Nucleus accumbens (tissue), 56 donors: ENCODE data around the gene HYAL1.

ENCODE experiments used
- DNase-seq, 56 donors: peaks; one replicate each; lab custom pipeline; 2025; lab: John Stamatoyannopoulos, UW

The HYAL1 gene, protein sequence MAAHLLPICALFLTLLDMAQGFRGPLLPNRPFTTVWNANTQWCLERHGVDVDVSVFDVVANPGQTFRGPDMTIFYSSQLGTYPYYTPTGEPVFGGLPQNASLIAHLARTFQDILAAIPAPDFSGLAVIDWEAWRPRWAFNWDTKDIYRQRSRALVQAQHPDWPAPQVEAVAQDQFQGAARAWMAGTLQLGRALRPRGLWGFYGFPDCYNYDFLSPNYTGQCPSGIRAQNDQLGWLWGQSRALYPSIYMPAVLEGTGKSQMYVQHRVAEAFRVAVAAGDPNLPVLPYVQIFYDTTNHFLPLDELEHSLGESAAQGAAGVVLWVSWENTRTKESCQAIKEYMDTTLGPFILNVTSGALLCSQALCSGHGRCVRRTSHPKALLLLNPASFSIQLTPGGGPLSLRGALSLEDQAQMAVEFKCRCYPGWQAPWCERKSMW

DNA sequence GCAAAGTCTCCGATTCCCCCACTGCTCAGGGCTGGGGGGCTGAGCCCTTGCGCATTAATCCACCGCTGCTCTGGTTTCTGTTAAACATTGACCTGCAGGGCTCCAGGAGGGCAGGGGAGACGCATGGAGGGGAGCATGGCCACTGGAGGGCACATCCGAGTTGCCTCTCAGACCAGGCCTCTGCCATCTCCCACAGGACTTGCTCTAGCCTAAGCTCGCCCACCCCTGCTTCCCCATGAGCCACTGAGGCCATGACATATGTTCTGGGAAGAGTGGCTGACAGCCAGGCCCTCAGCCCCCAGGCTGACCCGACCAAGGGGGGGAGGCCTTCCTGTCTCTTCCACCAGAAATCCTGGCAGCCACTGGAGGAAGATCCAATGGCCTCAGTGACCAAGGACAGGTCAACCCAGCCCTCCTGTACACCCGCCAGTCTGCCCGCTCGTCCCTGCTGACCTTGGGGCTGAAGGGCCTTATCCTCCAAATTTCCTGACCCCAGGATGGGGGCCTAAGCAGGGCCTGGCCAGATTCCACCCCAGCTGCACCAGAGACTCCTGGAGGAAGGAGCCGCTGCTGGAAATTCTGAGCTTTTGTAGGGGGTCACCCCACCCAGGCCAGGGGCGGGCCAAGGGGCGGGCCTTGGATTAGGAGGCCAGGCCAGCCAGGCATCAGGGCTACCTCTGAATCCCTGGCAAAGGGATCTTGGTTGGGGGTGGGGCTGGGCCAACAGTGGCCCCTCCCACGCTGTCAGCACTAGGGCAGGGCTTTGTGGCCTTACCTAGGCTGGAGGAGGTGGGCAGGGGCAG, at the start of gene HYAL1:
TSS of gene HYAL1 (minus strand) at position 562 of the 803 bp plus-strand sequence. CDS start 618 bp downstream, outside the sequence.
- DNase-seq: no peak

DNA sequence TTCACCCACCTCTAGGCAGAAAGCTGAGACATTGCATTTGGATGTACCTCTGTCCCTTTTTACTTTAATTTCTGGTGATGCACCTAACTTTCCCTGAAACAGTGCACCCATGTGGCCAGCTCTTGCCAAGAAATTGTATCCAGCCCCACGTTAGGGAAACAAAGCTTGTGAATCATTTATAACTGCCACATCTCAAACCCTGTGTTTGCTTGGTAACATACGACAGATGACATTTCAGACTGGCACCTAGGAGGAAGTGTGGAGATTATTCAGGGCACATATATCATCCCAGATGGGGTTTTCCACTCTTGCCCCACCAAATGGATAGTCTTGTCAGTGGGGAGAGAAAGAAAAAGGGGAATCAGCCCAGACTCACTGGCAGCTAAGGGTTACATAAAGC, 49.4 kb upstream of the HYAL1 start:
- no peak for DNase-seq

DNA sequence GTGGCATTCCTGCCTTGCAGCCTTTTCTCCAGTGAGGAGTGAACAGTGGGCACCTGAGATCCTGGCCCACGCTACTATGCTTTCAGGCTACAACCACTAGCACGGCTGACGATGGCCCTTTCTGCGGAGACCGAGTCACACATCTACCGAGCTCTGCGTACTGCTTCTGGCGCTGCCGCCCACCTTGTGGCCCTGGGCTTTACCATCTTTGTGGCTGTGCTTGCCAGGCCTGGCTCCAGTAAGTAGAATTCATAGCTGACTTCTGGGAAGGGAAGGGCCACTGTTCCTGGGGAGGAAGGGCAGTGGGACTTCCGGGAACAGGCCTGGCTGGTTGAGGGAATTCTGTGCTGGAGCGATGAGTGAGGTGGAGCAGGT, 47.9 kb upstream of the HYAL1 start:
- no peak for DNase-seq

DNA sequence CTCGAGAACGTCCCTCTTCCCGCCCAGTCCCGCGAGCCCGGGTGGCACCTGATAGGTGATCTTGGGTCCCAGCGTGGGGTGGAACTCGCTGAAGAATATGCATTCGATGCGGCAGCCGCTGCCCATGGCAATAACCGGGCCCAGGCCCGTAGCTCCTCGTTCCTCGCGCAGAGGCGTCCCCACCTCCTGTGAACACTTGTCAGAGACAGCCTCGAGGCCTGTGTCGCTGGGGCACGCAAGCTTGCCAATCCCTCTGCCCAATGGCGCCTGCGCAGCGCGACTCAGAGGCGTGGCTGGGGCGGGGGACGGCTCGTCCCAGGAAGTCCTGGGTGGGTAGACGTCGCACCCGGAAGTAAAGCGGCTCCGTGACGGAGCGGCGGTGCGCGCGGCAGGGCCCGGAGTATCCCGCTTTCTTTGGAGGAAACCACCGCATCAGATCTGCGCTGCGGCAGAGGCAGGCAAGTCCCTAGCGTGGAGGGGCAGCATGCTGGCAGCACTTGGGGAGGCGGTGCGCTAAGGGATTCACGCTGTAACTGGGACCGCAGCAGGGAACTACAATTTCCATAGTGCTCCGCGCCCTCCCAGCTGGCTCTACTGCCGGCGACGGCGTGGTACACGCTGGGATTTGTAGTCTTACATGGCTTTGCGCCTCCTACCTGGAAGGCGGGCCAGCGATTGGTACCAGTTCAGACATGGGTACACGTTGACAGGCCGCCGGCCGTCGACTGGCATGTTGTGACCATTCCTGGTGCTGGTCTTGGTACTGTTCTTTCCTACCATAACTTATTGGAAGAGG, 47.4 kb upstream of the HYAL1 start, which contains the start of the genes CYB561D2 and NPRL2:
TSS of gene CYB561D2 (plus strand) at position 336 of the 796 bp plus-strand sequence. CDS start 572 bp downstream, outside the sequence.
TSS of gene NPRL2 (minus strand) at position 249 of the 796 bp plus-strand sequence. CDS start at position 126, 123 bp downstream.
- peak; percentile 86 to 99 (median 97) for DNase-seq

DNA sequence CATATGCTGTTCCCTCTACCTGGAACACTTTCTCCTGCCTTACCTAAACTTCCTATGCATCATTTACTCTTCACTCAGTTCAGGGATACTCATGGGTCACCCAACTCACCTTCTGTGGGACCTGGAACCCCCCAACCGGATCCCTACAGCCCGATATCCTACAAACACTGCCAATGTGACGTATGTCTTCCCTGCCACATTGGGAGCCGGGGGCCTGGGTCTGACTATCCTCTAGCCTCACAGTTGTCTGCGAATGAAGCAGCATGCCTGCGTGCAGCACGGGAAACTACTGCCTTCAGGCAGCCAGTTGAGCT, 46.8 kb upstream of the HYAL1 start:
- peak in 1 of 56 donors; percentile 49 for DNase-seq

DNA sequence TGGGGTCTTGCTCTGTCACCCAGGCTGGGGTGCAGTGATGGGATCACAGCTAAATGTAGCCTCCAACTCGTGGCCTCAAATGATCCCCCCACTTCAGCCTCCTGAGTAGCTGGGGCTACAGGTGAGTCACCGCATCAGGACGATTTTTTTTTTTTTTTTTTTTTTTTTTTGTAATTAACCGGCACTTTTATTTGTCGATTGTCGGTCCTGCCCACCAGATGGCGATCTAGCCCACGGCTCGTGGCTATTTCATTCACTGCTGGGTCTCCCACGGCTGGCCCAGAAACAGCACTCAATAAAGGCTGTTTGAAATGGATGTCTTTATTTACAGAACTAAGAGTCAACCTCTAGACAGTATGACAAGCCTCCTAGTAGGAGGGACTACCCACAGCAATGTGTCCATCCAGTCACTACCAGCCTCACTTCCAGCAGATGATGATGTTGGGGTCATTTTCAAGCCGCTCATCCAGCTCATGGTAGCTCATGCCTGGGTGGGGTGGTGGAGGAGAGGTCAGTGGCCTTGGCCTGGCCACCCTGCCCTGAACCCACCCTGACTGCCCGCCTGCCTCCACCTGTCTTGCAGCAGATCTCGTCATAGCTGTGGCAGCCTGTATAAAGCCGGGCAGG, 43.9 kb upstream of the HYAL1 start:
- peak in 38 of 56 donors; percentile 13 to 78 (median 36) for DNase-seq

DNA sequence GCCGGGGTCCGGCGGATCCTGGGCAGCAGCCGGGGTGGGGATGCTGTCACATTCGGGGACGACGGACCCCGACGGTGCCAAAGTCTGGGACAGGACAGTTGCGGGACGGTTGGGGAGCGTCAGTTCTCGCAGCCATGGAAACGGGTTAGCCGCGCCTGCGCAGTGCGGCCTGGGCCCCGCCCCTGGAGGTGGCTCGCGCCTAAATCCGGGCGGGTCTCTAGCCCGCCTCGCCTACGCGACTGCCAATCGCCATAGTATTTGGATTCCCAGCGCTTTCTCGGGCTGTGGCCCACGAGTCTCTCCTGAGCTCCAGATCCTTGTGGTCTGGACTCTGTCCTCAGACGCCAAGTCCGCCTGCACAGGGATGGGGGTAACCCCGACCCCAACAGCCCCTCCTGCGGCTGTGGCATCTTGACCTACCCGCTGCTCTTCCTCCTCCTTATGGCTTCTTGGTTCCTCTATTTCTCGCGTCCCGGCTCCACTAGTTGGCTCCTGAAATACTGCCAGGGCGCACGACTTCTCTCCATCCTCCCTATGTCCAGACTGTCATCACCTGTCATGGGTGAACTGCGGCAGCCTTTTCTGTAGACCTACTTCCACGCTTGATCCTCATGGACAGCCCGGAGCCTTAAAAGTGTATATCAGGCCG, 42.3 kb upstream of the HYAL1 start, which contains the start of gene ZMYND10:
TSS of gene ZMYND10 (minus strand) at position 147 of the 649 bp plus-strand sequence. CDS start 153 bp downstream, outside the sequence.
- peak in 34 of 56 donors; percentile 5 to 74 (median 33) for DNase-seq

DNA sequence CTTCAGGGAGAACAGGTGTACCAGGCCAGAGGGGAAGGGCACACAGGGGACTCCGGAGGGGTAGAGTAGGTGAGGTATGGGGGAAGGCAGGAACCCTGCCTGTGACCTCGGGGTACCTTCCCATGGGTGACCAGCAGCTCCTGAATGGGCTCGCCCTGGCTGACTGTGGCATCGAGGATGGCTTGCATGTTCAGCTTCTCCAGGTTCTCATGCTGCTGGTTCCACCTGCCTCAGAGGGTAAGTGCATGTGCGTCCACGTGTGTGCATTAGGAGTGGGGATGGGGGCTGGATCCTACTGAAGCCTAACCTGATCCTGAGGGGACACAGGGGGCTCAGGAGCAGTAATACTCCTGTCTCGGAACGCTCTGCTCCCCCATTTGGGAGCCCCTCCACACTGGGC, 41.6 kb upstream of the HYAL1 start:
- DNase-seq: no peak

DNA sequence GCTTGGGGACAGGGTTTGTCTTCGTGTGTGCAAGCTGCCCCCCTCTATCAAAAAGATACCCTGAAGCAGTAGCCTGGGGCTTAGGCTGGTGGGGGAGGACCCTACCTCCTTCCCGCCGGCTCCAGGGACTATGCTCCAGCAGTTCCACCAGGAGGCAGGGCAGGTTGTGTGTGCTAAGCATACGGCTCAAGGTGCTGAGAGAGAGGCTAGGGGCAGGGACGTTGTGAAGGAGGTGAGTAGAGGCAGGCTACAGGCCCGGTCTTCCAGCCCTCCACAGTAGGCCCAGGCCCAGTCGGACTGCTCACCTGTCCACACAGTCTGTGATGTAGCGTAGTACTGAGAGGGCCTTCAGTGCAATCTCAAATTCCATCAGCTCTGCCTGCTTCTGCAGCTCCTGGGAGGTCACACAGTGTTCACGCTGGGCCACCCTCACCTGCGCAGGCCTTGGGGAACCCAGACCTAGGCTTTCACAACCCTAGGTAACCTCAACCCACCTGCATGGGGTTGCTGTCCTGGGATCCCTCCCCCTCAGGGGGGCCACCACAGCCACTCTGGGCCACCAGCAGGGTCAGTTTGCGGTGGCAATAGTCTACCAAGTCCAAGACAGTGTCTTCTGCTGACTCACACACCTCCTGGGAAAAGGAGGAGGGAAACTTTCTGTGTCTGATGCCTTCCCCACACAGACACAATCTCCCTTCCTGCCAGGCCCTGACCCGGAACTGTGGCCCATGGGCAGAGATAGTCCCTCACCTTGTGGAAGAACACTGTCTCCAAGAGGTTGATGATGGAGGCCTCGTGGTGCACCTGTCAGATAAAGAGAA, 39.6 kb upstream of the HYAL1 start:
- DNase-seq: no peak

DNA sequence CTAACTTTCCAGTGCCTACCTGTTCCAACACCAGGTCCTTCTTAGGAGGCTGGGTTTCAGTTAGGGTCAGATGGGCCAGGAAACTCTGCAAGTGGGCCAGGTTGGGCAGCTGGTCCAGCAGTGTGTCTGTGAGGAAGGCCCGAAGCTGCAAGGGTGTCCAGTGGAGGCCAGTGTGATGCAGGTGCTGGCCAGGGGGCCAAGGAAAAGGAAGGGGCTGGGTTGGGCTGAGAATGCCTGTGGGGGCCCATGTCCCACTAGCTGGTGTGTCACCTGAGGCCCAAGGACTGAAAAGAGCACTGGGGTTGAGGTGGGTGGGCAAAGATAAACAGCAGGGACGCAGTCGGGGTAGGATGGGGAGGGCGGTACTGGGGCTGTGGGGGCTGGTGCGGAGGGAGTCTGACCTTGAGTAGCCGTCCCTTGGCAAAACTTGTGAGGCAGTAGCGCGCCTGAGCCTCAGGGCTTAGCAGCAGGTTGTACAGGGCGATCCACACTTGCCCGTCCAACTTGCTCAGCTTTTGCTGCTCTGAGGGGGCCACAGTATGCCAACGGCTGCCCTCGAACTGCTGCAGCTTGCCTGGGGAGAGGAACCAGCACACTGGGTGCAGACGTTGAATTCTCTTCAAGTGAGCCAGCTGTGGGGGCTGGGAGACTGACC, 38.7 kb upstream of the HYAL1 start:
- DNase-seq: no peak

DNA sequence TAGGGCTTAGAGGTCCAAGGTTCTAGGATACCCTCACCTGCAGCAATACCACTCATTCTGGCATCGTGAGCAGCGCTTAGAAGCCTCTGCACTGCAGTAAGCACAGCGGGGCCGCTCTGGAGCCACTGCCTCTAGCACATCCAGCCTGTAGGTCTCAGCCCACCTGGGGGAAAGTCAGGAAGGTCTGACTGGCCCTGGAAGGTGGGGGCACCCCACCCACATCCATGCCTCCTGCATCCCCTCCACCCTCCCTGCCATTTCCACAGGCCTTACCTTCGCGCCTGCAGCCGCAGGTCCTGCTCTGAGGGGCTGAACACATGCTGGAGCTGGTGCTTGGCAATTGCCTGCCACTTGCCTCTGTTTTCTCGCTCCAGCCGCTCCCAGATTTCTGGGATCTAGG, 38.2 kb upstream of the HYAL1 start:
- no peak for DNase-seq

DNA sequence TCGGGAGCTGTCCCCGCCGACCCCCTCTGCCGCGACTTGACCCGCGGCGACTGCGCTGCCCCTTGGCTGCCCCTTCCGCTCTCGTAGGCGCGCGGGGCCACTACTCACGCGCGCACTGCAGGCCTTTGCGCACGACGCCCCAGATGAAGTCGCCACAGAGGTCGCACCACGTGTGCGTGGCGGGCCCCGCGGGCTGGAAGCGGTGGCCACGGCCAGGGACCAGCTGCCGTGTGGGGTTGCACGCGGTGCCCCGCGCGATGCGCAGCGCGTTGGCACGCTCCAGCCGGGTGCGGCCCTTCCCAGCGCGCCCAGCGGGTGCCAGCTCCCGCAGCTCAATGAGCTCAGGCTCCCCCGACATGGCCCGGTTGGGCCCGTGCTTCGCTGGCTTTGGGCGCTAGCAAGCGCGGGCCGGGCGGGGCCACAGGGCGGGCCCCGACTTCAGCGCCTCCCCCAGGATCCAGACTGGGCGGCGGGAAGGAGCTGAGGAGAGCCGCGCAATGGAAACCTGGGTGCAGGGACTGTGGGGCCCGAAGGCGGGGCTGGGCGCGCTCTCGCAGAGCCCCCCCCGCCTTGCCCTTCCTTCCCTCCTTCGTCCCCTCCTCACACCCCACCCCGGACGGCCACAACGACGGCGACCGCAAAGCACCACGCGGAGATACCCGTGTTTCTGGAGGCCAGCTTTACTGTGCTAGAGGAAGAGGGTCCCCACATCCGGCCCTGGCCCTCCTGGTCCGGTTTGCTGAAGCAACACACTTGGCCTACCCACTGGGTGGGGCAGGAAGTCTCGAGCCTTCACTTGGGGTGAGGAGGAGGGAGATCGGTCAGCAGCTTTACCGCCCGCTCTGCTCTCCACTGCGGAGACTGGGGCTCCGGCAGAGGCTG, 37.3 kb upstream of the HYAL1 start, which contains the start of gene RASSF1:
TSS of gene RASSF1 (minus strand) at position 389 of the 882 bp plus-strand sequence. CDS start at position 358, 31 bp downstream.
- DNase-seq: peak in 2 of 56 donors; percentile 17 to 21

DNA sequence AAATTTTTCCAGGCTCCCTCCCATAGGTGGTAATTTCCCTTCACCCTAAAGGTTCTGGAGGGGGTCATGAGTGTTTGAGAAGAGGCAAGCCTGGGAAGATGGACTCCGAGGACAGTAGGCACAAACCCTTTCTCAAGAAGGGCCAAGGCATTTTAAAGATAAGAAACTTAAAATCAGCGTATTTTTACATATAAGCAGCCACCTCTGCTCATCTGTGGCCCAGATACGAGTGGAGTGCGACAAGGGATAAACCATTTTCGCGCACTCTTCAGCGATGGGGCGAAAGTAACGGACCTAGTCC, 36.7 kb upstream of the HYAL1 start:
- no peak for DNase-seq

DNA sequence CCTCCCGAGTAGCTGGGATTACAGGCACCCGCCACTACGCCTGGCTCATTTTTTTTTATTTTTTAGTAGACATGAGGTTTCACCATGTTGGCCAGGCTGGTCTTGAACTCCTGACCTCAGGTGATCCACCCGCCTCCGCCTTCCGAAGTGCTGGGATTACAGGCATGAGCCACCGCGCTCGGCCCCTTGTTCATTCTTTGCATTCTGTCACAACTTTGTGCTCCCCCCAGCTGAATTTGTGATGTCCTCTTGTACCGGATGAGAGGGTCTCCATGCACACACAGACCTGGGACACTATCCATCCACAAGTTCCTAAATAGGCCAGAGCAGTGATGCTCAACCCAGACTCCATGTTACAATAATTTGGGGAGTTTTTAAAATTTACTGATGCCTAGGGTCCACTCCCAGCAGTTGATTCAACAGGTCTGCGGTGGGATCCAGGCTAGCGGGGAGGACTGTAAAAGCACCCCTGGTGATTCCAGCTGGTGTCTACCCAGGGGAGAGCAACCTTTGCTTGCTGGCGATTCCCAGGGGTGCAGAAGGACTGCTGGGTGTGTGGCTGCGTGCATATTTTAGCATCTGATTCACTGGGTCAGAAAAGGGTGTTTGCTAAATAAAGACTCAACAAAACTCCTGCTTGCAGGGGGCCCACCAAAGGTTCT, 36.2 kb upstream of the HYAL1 start:
- no peak for DNase-seq

DNA sequence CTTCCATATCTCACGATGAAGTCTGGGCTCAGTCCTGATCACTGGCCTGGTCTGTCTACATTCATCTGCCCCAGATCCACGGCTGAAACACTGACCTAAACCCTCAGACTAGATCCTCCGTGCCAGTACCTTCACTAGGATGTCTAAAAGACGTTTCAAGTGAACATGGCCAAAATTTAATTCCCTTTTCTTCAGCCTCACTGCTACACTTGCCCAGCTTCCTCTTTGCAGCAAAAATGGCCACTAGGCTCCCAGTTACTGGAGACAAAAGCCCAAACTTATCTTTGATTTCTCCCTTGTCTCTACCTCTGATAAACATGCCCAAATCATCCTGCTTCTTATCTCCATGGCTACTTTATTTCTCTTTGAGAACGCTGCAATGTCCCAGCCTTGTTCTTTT, 35.6 kb upstream of the HYAL1 start:
- no peak for DNase-seq

DNA sequence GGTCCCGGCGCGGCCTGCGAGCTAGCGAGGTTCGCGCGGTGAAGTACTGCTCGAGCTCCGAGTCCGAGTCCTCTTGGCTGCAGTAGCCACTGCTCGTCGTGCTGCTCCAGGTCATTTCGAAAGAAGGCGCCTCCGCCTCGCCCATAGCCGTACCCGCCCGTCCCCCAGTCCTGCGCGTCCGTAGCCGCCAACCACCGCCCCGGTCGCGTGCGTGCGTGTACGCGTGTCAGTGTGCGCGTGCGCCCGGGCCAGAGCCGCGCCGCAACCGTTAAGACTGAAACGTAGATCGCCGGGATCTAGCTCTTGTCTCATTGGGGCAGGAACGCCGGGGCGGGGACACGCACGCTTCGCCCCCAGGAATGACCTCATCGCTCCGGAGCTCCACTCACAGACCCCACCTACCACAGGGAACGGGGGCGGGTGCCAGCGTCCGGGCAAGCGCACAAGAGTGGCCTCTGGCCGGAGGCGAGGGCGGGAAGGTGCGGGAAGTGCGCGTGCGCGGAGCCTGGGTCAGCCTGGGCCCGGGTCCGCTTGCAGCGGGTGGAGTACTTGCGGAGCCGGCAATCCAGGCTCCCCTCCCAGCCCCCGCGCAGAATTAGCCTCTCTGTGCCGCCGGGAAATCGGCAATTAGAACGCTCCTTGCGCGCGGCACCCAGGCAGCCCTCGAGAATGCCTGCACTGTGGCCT, 33.9 kb upstream of the HYAL1 start:
- peak; percentile 85 to 99 (median 96) for DNase-seq
